HepG2 (cell line): ENCODE data around the gene COL18A1.

Source experiments
- NR2C2 ChIP-seq: sonication (generic); formaldehyde crosslinking; IDR thresholded peaks from 2 replicates; pipeline ENCODE4 v1.4.0; 2020; ENCODE audit warnings: missing genetic modification reagents, mild to moderate bottlenecking, moderate library complexity, borderline replicate concordance
- PITX1 ChIP-seq: sonication (generic); formaldehyde crosslinking; IDR thresholded peaks from 2 replicates; pipeline ENCODE4 v1.5.1; 2020; ENCODE audit warnings: mild to moderate bottlenecking, missing genetic modification reagents
- SIN3B ChIP-seq: fragments of 150-350 bp; IDR thresholded peaks from 2 replicates; pipeline ENCODE4 v1.6.1; 2014; ENCODE audit warnings: low read length
- TAF1 ChIP-seq: sonication (generic); formaldehyde crosslinking; IDR thresholded peaks from 2 replicates; pipeline ENCODE4 v1.4.0; 2020; ENCODE audit warnings: missing genetic modification reagents
- ZNF572 ChIP-seq: sonication (generic); formaldehyde crosslinking; IDR thresholded peaks from 2 replicates; pipeline ENCODE4 v1.5.1; 2020; ENCODE audit warnings: mild to moderate bottlenecking, missing genetic modification reagents
- ZNF747 ChIP-seq: sonication (generic); formaldehyde crosslinking; IDR thresholded peaks from 2 replicates; pipeline ENCODE4 v1.8.1; 2023; ENCODE audit warnings: missing genetic modification reagents, mild to moderate bottlenecking, borderline replicate concordance
- ZNF749 ChIP-seq: sonication (generic); formaldehyde crosslinking; IDR thresholded peaks from 2 replicates; pipeline ENCODE4 v1.8.0; 2022; ENCODE audit warnings: mild to moderate bottlenecking, missing genetic modification reagents, moderate library complexity, borderline replicate concordance
- TF ChIP-seq, protein P1 (sequence below): sonication (generic); formaldehyde crosslinking; IDR thresholded peaks from 2 replicates; pipeline ENCODE4 v1.5.0; 2020; ENCODE audit warnings: mild to moderate bottlenecking, missing genetic modification reagents, moderate library complexity

DNA sequence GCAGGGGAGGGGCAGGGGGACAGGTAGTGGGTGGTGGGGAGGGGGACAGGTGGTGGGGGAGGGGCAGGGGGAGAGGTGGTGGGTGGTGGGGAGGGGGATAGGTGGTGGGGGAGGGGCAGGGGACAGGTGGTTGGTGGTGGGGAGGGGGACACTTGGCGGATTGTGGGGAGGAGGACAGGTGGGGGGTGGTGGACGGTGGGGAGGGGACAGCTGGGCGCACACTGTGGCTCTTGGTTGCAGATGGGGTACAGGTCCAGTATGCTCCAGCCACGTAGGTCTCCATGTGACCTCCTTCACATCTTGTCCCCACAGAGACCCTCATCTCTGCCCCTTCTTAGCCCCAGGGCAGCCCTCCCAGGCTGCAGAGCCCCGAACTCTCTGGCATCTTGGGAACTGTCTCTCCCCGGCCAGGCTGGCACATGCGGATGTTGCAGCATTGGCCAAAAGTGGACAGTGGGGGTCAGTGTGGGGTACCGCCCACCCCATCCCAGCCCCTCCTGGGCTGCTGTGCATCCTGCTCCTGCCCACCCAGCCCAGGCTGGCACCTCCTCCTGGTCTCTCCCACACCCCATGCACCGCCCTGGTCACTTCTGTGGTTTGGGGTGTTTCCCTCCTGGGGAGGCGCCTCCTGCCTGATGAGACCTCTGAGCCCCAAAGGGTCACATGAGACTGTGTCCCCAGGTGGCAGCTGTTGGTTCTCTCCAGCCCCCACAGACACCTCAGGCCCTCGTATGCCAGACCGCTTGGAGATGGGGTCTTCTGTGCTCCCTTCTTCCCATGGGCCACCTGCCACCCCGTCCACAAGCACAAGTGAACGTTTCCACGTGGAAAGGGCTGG, 144.9 kb downstream of the COL18A1 start:
- TF ChIP-seq TAF1 (CRISPR knock-in tag) (no peak), ZNF747 (CRISPR knock-in tag) (no peak), SIN3B (no peak), PITX1 (CRISPR knock-in tag) (no peak), ZNF572 (CRISPR knock-in tag) (no peak), NR2C2 (CRISPR knock-in tag) (no peak), ZNF749 (no peak)
- TF ChIP-seq, protein P1, sequence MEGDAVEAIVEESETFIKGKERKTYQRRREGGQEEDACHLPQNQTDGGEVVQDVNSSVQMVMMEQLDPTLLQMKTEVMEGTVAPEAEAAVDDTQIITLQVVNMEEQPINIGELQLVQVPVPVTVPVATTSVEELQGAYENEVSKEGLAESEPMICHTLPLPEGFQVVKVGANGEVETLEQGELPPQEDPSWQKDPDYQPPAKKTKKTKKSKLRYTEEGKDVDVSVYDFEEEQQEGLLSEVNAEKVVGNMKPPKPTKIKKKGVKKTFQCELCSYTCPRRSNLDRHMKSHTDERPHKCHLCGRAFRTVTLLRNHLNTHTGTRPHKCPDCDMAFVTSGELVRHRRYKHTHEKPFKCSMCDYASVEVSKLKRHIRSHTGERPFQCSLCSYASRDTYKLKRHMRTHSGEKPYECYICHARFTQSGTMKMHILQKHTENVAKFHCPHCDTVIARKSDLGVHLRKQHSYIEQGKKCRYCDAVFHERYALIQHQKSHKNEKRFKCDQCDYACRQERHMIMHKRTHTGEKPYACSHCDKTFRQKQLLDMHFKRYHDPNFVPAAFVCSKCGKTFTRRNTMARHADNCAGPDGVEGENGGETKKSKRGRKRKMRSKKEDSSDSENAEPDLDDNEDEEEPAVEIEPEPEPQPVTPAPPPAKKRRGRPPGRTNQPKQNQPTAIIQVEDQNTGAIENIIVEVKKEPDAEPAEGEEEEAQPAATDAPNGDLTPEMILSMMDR (CRISPR knock-in tag), result no peak
